Effector memory CD4-positive, alpha-beta T cell (primary cell): ENCODE data around the gene HDAC6.

Source experiments
- DNase-seq, 3 donors: peaks; one replicate each; pipeline ENCODE4 v3.0.0-alpha.2; 2020
- H3K27ac ChIP-seq: 2 replicates; pipeline ENCODE4 v1.7.0; 2013; ENCODE audit warnings: mild to moderate bottlenecking, low read length, moderate library complexity; ENCODE audit not compliant: insufficient read depth, poor library complexity, severe bottlenecking
- H3K27me3 ChIP-seq: replicated peaks from 2 replicates; pipeline ENCODE4 v1.7.0; 2013; ENCODE audit warnings: mild to moderate bottlenecking, low read length; ENCODE audit not compliant: insufficient read depth, control insufficient read depth, poor library complexity, severe bottlenecking
- H3K36me3 ChIP-seq: 2 replicates; pipeline ENCODE4 v1.7.0; 2013; ENCODE audit warnings: mild to moderate bottlenecking, low read length, moderate library complexity; ENCODE audit not compliant: control insufficient read depth, insufficient read depth
- H3K4me1 ChIP-seq: 2 replicates; pipeline ENCODE4 v1.7.0; 2013; ENCODE audit warnings: low read length, mild to moderate bottlenecking; ENCODE audit not compliant: control insufficient read depth, insufficient read depth, poor library complexity, severe bottlenecking
- H3K4me3 ChIP-seq: 2 replicates; pipeline ENCODE4 v1.7.0; 2013; ENCODE audit warnings: low read length, low read depth, mild to moderate bottlenecking; ENCODE audit not compliant: insufficient read depth, poor library complexity, severe bottlenecking
- H3K9me3 ChIP-seq: 2 replicates; pipeline ENCODE4 v1.7.0; 2013; ENCODE audit warnings: mild to moderate bottlenecking, low read length, moderate library complexity; ENCODE audit not compliant: control insufficient read depth
- total RNA-seq, 3 donors: gene quantifications; one replicate each; lab custom pipeline; 2026; lab: John Stamatoyannopoulos, UW

HDAC6 gene
- 83.4 to 87.5 (median 83.5) reads per million in 3 donors for total RNA-seq

- H3K4me1 ChIP-seq: no peaks in the 10 kb centered on the region
- H3K9me3 ChIP-seq: no peaks in the 10 kb centered on the region
- peak within 1 kb of the TSS; percentile 86 for H3K4me3 ChIP-seq
- no peaks in the 10 kb centered on the region for H3K36me3 ChIP-seq
- H3K27me3 ChIP-seq: no peaks in the 10 kb centered on the region
- peak within 1 kb of the TSS; percentile 91 for H3K27ac ChIP-seq
- DNase-seq: peak; percentile 91 to 95 (median 93)
Observed at GRCh38 chrX:48801280-48802088, at the start of gene HDAC6. Gene HDAC6 (plus strand): TSS chrX:48802067. CDS start chrX:48802693, 626 bp downstream.

GRCh38 chrX:48752498-48752897 lies 49.4 kb upstream of the HDAC6 start:
- Histone ChIP-seq H3K27me3 (no peaks in the 10 kb centered on the region), H3K36me3 (no peaks in the 10 kb centered on the region), H3K4me1 (no peaks in the 10 kb centered on the region), H3K9me3 (no peaks in the 10 kb centered on the region), H3K4me3 (no peak overlapping the region), H3K27ac (no peak overlapping the region)
- DNase-seq: no peak

- Histone ChIP-seq H3K4me3 (no peak overlapping the region), H3K27me3 (no peaks in the 10 kb centered on the region), H3K9me3 (no peaks in the 10 kb centered on the region), H3K36me3 (no peaks in the 10 kb centered on the region), H3K27ac (no peak overlapping the region), H3K4me1 (no peaks in the 10 kb centered on the region)
- DNase-seq: no peak
Observed at GRCh38 chrX:48753708-48754228, 48.1 kb upstream of the HDAC6 start.

GRCh38 chrX:48754238-48754637 lies 47.6 kb upstream of the HDAC6 start:
- no peaks in the 10 kb centered on the region for H3K4me1 ChIP-seq
- DNase-seq: no peak
- H3K9me3 ChIP-seq: no peaks in the 10 kb centered on the region
- no peaks in the 10 kb centered on the region for H3K27me3 ChIP-seq
- H3K4me3 ChIP-seq: no peak overlapping the region
- H3K27ac ChIP-seq: no peak overlapping the region
- no peaks in the 10 kb centered on the region for H3K36me3 ChIP-seq

GRCh38 chrX:48761674-48762471 lies 40.0 kb upstream of the HDAC6 start, which contains the start of gene GLOD5:
Gene GLOD5 (plus strand): TSS chrX:48761747. CDS start chrX:48761791, 44 bp downstream.
- H3K36me3 ChIP-seq: no peaks in the 10 kb centered on the region
- H3K4me1 ChIP-seq: no peaks in the 10 kb centered on the region
- H3K4me3 ChIP-seq: no peak within 1 kb of the TSS
- no peaks in the 10 kb centered on the region for H3K9me3 ChIP-seq
- no peak for DNase-seq
- no peak within 1 kb of the TSS for H3K27ac ChIP-seq
- no peaks in the 10 kb centered on the region for H3K27me3 ChIP-seq

DNA sequence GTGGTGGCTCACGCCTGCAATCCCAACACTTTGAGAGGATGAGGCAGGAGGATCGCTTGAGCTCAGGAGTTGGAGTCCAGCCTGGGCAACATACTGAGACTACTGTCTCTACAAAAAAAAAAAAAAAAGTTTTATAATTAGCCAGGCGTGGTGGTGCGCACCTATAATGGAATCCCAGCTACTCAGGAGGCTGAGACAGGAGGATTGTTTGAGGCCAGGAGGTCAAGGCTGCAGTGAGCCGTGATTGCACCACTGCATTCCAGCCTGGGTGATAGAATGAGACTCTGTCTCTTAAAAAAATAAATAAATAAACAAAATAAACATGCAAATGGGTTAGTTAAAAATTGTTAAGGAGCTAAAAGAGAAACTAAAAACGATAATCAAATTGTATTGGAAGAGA lies 32.6 kb upstream of the HDAC6 start:
- no peak overlapping the region for H3K4me3 ChIP-seq
- H3K4me1 ChIP-seq: no peaks in the 10 kb centered on the region
- H3K36me3 ChIP-seq: no peaks in the 10 kb centered on the region
- H3K9me3 ChIP-seq: no peaks in the 10 kb centered on the region
- no peaks in the 10 kb centered on the region for H3K27me3 ChIP-seq
- DNase-seq: no peak
- H3K27ac ChIP-seq: no peak overlapping the region

DNA sequence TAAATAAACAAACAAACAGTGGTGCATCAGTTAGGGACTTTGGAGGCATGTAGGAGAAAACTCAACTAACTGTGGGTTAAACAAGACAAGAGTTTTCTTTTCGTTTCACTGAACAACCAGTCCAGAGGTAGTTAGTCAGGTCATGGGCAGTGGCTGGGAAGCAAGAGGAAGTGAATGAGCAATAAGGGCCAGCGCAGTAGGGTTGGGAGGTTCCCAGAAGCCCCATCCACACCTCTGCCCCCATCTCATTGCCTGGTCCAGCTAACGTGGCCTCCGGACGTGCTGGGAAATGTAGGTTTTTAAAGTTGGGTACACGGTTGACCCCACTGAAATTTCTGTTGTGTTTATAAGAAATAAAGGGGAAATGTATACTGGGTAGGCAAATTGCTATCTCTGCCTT lies 31.6 kb upstream of the HDAC6 start:
- no peaks in the 10 kb centered on the region for H3K9me3 ChIP-seq
- H3K4me3 ChIP-seq: no peak overlapping the region
- DNase-seq: no peak
- H3K27ac ChIP-seq: no peak overlapping the region
- H3K27me3 ChIP-seq: no peaks in the 10 kb centered on the region
- H3K36me3 ChIP-seq: no peaks in the 10 kb centered on the region
- H3K4me1 ChIP-seq: no peaks in the 10 kb centered on the region

DNA sequence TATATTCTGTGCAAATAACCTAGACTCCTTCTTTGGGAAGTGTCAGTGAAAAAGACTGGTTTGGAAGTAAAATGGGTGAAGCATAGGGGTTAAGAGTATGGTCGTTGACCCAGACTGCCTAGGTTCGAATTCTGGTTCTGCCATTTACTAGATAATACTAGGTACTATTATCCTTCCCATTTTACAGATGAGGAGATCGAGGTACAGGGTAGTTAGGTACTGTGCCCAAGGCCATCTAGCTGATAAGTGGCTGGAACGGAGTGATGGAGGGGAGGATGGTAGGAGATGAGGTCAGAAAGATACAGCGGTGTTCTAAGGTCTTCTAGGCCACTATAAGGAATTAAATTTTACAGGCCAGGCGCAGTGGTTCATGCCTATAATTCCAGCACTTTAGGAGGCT lies 29.3 kb upstream of the HDAC6 start:
- Histone ChIP-seq H3K27me3 (no peaks in the 10 kb centered on the region), H3K27ac (no peak overlapping the region), H3K4me3 (no peak overlapping the region), H3K4me1 (no peaks in the 10 kb centered on the region), H3K9me3 (no peaks in the 10 kb centered on the region), H3K36me3 (no peaks in the 10 kb centered on the region)
- DNase-seq: no peak

DNA sequence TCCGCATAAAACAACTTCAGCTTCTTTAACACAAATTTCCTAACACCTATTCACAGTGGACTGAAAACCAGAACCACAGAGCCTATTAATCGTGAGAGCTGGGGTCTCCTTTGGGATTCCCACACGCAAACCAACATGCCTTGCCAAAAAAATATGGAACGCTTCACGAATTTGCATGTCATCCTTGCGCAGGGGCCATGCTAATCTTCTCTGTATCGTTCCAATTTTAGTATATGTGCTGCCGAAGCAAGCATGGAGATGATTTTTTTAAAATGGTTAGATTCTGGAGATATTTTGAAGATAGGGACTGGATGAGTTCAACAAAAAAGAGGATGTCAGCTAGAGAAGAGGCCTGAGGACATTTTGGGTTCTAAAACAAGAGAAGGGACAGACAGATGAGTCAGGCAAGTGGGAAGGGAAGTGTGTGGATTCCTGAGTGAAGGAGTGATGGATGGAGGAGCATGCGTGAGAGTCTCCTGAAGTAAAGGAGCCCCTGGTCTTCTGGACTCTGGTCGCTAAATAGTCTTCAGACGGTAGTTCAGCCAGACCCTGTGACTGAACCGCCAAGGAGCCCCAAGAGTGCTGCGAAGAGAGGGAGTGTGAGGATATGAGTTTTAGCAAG lies 24.9 kb upstream of the HDAC6 start:
- H3K27ac ChIP-seq: no peak overlapping the region
- no peaks in the 10 kb centered on the region for H3K27me3 ChIP-seq
- no peaks in the 10 kb centered on the region for H3K36me3 ChIP-seq
- DNase-seq: no peak
- no peaks in the 10 kb centered on the region for H3K4me1 ChIP-seq
- no peak overlapping the region for H3K4me3 ChIP-seq
- no peaks in the 10 kb centered on the region for H3K9me3 ChIP-seq
